ENCODE measurements around the gene NWD2.
"Not testable (repeated sequence)": the region's sequence is repeated elsewhere in the genome, so short reads cannot be mapped to it uniquely, and the experiment has no call there.

Gene NWD2

DNA sequence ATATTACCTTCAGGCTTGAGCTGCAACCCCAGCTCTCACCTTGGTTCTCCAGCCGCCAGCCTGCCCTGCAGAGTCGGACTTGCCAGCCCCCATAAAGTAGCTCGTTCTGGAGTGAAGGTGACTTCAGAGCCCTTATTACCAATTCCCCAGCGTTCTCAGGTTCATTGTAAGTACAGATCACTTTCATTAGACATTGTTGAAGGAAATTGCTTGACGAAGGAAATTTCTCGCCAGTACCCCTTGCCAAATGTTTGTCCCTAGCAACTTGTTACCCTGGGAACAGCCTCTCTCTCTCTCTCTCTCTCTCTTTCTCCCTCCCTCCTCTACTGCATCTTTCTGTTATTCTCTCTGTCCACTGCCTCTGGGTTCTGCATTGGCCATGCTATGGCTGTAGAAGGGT lies 153.0 kb downstream of the NWD2 start:
- no peaks in the 10 kb centered on the region for H3K36me3 Mint-ChIP-seq
- CTCF ChIA-PET = no interaction called here
- no peak overlapping the region for H3K27ac Mint-ChIP-seq
- no peaks in the 10 kb centered on the region for H3K9me3 Mint-ChIP-seq
- peaks cover 5% of the 10 kb centered on the region for H3K27me3 Mint-ChIP-seq
- H3K4me3 Mint-ChIP-seq = no peak overlapping the region
- DNase-seq = no peak
- peaks cover 4% of the 10 kb centered on the region for H3K4me1 Mint-ChIP-seq

DNA sequence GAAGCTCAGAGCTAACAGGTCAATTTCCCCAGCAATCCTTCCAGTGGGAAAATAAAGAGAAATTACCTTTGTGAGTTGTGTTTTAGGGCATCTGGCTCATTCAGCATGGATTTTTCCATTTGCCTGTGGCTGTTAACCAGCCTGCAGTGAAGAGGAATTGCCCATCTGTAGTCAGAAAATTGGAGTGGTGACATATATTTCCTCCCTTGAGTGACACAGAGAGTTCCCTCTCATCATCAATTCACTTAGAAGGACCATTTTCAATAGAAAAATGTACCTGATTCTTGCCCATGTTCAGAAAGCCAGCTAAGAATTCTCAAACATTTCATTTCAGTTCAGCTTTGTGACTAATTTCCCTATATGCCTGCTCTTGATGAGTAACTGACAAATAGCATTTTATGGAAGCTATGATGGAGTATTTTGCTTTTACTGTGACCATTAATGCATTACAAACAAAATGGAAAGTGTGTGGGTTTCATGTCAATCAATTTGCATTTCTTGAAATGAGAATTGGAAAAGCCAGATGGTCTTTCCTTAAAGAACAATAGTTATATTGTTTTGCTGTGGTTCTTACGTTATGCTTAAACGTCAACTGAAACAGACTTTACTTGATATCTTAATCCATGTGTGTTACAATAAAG lies 155.8 kb downstream of the NWD2 start:
- Mint-ChIP-seq H3K27me3 (peaks cover 3% of the 10 kb centered on the region), H3K4me1 (no peaks in the 10 kb centered on the region), H3K9me3 (no peaks in the 10 kb centered on the region), H3K4me3 (no peak overlapping the region), H3K36me3 (no peaks in the 10 kb centered on the region), H3K27ac (no peak overlapping the region)
- CTCF ChIA-PET = no interaction called here
- DNase-seq = no peak

DNA sequence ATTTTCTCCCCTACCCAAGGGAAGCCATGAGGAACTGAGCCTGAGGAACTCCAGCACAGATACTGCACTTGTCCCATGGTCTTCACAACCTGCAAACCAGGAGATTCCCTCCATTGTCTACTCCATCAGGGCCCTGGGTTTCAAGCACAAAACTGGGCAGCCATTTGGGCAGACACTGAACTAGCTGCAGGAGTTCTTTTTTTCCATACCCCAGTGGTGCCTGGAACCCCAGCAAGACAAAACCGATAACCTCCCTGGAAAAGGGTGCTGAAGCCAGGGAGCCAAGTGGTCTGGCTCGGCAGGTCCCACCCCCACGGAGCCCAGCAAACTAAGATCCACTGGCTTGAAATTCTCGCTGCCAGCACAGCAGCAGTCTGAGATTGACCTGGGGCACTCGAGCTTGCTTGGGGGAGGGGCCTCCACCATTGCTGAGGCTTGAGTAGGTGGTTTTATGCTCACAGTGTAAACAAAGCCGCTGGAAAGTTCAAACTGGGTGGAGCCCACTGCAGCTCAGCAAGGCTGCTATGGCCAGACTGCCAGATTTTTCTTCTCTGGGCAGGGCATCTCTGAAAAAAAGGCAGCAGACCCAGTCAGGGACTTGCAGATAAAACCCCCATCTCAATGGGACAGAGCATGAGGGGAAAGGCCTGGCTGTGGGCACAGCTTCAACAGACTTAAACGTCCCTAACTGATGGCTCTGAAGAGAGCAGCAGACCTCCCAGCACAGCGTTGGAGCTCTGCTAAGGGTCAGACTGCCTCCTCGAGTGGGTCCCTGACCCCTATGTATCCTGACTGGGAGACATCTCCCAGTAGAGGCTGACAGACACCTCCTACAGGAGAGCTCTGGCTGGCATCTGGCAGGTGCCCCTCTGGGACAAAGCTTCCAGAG lies 163.6 kb downstream of the NWD2 start:
- not testable (repeated sequence) for H3K4me1 Mint-ChIP-seq, DNase-seq, H3K27ac Mint-ChIP-seq, H3K9me3 Mint-ChIP-seq, H3K27me3 Mint-ChIP-seq, H3K36me3 Mint-ChIP-seq, H3K4me3 Mint-ChIP-seq
- CTCF ChIA-PET = interaction anchor here (0.9 kb wide), 1 partner anchor 19 kb away, joined by 4 read pairs; no protein-coding TSS in a partner anchor

DNA sequence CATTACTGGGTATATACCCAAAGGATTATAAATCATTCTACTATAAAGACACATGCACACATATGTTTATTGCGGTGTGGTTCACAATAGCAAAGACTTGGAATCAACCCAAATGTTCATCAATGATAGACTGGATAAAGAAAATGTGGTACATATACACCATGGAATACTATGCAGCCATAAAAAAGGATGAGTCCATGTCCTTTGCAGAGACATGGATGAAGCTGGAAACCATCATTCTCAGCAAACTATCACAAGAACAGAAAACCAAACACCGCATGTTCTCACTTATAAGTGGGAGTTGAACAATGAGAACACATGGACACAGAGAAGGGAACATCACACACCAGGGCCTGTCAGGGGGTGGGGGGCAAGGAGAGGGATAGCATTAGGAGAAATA lies 169.1 kb downstream of the NWD2 start:
- H3K27me3 Mint-ChIP-seq, CTCF ChIA-PET, H3K9me3 Mint-ChIP-seq, H3K4me3 Mint-ChIP-seq, H3K27ac Mint-ChIP-seq, H3K4me1 Mint-ChIP-seq, DNase-seq, H3K36me3 Mint-ChIP-seq: not testable (repeated sequence)

DNA sequence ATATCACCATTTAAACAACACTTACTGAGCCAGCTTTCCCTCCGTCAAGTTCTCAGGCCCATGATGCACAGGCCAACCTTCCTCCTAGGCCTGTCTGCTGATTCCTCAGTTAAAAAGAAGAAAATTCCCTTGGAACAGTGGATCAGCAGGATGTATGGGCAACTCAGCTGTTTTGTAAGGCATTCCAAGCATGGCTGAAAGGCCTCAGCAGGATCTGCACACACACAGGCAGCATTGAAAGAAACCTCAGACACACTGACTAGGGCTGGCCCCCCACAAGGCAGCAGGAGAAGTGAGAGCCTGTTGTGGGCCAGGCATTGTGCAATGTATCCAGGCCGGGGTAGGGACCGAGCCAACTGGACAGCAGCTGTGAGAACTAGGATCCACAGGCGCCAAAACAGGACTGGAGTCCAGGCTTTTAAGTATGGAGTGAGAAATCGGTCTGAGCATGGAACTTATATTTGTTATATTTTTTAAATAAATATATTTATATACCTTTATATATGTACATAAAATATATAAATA lies 171.4 kb downstream of the NWD2 start:
- CTCF ChIA-PET = no interaction called here
- no peaks in the 10 kb centered on the region for H3K4me1 Mint-ChIP-seq
- no peaks in the 10 kb centered on the region for H3K9me3 Mint-ChIP-seq
- no peak overlapping the region for H3K27ac Mint-ChIP-seq
- H3K4me3 Mint-ChIP-seq = no peak overlapping the region
- H3K27me3 Mint-ChIP-seq = peaks cover 6% of the 10 kb centered on the region
- no peak for DNase-seq
- no peaks in the 10 kb centered on the region for H3K36me3 Mint-ChIP-seq

DNA sequence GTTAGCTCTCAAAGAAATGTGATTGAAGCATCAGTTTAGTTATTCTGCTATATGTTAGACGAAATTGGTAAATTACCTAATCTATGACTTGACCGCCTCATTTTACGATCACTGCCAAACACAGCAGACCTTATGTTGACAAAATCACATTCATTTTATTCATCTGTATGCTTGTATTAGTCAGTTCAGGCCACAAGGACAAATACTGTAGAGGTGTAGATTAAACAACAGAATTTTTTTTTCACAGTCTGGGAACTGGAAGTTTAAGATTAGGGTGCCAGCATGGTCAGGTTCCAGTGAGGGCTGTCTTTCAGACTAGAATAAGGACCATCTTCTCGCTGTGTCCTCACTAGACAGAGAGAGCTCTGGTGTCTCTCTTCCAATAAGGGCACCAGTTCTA lies 177.1 kb downstream of the NWD2 start:
- Mint-ChIP-seq H3K36me3 (no peaks in the 10 kb centered on the region), H3K4me3 (no peak overlapping the region), H3K9me3 (no peaks in the 10 kb centered on the region), H3K4me1 (no peaks in the 10 kb centered on the region), H3K27me3 (peaks cover 17% of the 10 kb centered on the region), H3K27ac (no peak overlapping the region)
- CTCF ChIA-PET = no interaction called here
- no peak for DNase-seq

DNA sequence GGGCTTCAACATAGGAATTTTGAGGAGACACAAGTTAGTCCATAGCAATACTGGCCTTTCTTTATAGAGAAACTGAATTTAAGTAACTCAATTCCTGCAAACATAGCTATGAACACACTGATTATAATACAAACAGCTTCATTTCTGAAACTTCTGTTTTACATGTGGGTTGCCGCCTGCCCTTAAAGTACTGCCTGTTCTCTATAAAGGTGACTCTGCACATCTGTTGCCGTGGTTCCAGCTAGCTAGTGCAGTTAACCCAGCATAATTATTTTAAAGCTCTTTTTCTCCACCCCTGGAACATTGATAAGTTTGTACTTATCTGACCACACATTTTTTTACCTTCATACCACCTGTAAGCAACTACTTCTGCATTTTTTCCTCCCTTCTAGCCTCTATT lies 177.6 kb downstream of the NWD2 start:
- CTCF ChIA-PET = no interaction called here
- DNase-seq = no peak
- H3K4me3 Mint-ChIP-seq = no peak overlapping the region

DNA sequence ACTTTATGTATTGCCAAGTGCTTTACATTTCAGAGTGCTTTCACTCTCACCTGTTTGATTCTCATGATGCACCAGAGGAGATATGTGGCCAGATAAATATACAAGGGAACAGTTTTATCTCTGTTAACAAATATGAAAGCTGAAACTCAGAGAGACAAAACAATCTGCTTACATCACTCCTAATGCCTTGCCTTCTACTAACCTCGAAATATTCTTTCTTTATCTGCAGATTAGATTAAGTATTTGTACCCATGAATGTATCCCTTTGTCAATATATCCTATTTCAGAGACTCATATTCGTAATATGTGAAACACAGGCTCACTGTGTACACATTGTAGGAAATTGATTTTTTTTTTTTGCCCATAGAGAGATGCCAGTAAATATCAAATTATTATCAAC lies 178.1 kb downstream of the NWD2 start:
- Mint-ChIP-seq H3K4me1 (no peaks in the 10 kb centered on the region), H3K27me3 (peaks cover 22% of the 10 kb centered on the region), H3K27ac (no peak overlapping the region), H3K4me3 (no peak overlapping the region), H3K36me3 (no peaks in the 10 kb centered on the region), H3K9me3 (no peaks in the 10 kb centered on the region)
- DNase-seq = no peak
- CTCF ChIA-PET = no interaction called here

More for the DNA sequence above, 177.6 kb downstream of the NWD2 start:
- H3K4me1 Mint-ChIP-seq = no peaks in the 10 kb centered on the region
- no peak overlapping the region for H3K27ac Mint-ChIP-seq
- H3K27me3 Mint-ChIP-seq = peaks cover 22% of the 10 kb centered on the region
- H3K9me3 Mint-ChIP-seq = no peaks in the 10 kb centered on the region
- no peaks in the 10 kb centered on the region for H3K36me3 Mint-ChIP-seq

DNA sequence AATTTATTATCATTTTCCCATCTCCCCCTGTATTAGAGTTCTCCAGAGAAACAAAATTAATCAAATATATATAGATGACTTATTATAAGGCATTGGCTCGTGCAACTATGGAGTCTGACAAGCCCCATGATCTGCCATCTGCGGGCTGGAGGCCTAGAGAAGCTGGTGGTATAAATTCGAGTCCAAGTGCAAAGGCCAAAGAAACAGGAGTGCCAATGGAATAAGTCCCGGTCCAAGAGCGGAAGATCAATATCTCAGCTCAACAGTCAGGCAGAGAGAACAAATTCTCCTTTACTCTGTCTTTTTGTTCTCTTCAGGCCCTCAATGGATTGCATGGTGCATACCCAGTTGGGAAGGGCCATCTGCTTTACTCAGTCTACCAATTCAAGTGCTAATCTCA lies 178.8 kb downstream of the NWD2 start:
- Mint-ChIP-seq H3K36me3 (no peaks in the 10 kb centered on the region), H3K27ac (no peak overlapping the region), H3K9me3 (no peaks in the 10 kb centered on the region), H3K4me3 (no peak overlapping the region), H3K27me3 (peaks cover 22% of the 10 kb centered on the region), H3K4me1 (no peaks in the 10 kb centered on the region)
- no peak for DNase-seq
- CTCF ChIA-PET = no interaction called here

DNA sequence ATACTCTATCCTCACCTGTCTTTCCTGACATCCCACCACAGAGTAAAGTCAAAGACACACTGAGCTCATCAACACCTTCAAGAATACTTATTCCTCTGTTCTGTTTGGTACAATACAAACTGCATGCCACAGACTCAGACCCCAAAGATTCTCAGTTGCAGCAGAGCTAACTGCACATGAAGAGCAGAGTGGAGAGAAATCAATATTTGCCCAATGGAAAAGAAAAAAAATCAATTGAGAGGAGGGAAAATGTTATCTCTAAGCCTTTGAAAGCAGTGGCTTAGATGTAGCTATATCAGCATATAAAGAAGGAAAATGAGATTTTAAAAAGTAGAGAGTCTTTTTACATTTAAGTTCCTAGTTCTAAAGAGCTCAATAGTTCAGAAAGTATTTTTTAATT lies 180.2 kb downstream of the NWD2 start:
- no peak overlapping the region for H3K27ac Mint-ChIP-seq
- H3K4me1 Mint-ChIP-seq = no peaks in the 10 kb centered on the region
- CTCF ChIA-PET = interaction anchor here (0.7 kb wide), 1 partner anchor 150 kb away, joined by 3 read pairs; no protein-coding TSS in a partner anchor
- H3K27me3 Mint-ChIP-seq = peaks cover 22% of the 10 kb centered on the region
- no peaks in the 10 kb centered on the region for H3K9me3 Mint-ChIP-seq
- H3K4me3 Mint-ChIP-seq = no peak overlapping the region
- no peaks in the 10 kb centered on the region for H3K36me3 Mint-ChIP-seq
- no peak for DNase-seq

DNA sequence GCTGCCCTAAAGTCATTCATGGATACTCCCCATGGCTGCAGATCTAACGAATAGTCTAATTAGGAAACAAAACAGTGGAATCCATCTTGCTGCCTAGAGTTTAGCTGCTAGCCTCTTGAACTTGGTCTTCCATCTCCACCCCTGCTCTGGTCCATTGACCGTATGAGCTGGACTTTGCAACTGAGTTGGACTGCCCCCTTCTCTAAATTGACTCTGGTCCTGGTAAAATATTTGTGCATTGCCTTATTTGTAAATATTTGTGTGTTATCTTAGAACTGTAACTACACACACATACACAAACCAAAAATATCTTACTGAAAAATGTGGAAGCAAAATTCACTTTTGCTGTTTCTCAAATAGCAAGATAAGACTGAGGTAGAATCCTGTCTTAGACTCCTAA lies 181.3 kb downstream of the NWD2 start:
- no peaks in the 10 kb centered on the region for H3K4me1 Mint-ChIP-seq
- CTCF ChIA-PET = no interaction called here
- H3K36me3 Mint-ChIP-seq = no peaks in the 10 kb centered on the region
- H3K4me3 Mint-ChIP-seq = no peak overlapping the region
- H3K27ac Mint-ChIP-seq = no peak overlapping the region
- no peaks in the 10 kb centered on the region for H3K9me3 Mint-ChIP-seq
- DNase-seq = no peak
- peaks cover 16% of the 10 kb centered on the region for H3K27me3 Mint-ChIP-seq

DNA sequence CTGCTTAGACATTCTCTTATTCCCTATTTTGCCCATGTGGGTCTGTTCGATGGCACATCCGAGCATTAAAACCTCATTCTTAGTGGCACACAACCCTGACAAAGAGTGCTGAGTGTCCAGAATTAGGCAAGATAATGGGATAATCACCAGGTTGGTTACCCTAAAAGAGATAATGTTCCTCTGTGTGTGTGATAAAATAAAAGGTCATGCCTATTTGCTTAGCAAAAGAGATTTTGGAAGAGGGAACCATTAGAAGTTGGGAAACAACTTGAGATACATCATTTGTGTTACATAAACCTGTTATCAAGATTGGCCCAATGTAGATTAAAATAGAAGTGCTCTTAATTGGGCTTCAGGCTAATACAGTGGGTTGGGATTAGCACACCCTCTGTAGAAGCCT lies 182.7 kb downstream of the NWD2 start:
- Mint-ChIP-seq H3K4me3 (no peak overlapping the region), H3K36me3 (no peaks in the 10 kb centered on the region), H3K9me3 (no peaks in the 10 kb centered on the region), H3K4me1 (no peaks in the 10 kb centered on the region), H3K27me3 (peaks cover 16% of the 10 kb centered on the region), H3K27ac (no peak overlapping the region)
- CTCF ChIA-PET = interaction anchor here (1.5 kb wide), 1 partner anchor 23 kb away, joined by 3 read pairs; no protein-coding TSS in a partner anchor
- no peak for DNase-seq

DNA sequence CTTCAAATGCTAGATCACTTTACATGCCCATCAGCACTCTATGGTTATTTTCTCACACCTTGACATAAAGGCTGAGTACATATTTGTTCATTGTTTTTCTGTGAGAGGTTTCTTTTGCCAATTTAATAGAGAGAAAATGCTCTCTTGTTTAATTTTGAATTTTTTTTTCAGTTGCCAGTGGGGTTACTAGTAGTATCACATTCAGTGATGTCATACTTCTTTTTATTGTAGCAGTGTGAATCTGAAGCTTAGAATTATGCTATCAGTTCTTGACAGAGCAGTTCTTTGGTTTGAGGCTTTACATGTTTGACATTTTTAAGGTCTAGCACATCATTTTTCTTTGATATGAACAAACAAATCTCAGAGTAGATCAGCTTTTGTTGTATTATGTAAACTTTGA lies 185.4 kb downstream of the NWD2 start:
- H3K27ac Mint-ChIP-seq = no peak overlapping the region
- no peak for DNase-seq
- H3K4me1 Mint-ChIP-seq = no peaks in the 10 kb centered on the region
- no peaks in the 10 kb centered on the region for H3K9me3 Mint-ChIP-seq
- CTCF ChIA-PET = no interaction called here
- H3K36me3 Mint-ChIP-seq = no peaks in the 10 kb centered on the region
- peaks cover 11% of the 10 kb centered on the region for H3K27me3 Mint-ChIP-seq
- H3K4me3 Mint-ChIP-seq = no peak overlapping the region

DNA sequence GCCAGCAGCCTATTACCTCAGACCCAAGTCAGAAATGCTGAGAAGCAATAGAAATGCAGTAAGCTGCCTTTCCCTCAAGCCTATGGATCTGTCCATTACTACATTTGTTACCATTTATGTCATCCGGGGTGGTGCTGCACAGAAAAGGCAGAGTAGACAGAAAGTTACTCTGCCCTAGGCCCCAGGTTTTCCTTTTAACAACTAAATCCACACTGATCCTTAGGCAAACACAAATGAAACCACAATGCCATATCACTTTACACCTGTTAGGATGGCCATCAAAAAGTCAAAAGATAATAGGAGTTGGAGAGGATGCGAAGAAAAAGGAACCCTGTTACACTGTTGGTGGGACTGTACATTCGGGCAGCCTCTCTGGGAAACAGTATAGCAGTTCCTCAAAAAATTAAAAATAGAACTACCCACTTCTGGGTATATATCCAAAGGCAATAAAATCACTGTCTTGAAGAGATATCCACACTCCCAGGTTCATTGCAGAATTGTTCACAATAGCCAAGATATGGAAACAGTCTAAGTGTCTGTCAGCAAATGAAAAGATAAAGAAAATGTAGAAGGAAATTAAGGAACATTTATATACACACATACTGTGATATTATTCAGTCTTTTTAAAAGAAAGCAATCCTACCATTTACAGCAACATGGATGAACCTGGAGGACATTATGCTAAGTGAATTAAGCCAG lies 186.3 kb downstream of the NWD2 start:
- Mint-ChIP-seq H3K9me3 (no peaks in the 10 kb centered on the region), H3K27ac (no peak overlapping the region), H3K27me3 (peaks cover 8% of the 10 kb centered on the region), H3K4me3 (no peak overlapping the region), H3K4me1 (no peaks in the 10 kb centered on the region), H3K36me3 (no peaks in the 10 kb centered on the region)
- CTCF ChIA-PET = no interaction called here
- DNase-seq = no peak

DNA sequence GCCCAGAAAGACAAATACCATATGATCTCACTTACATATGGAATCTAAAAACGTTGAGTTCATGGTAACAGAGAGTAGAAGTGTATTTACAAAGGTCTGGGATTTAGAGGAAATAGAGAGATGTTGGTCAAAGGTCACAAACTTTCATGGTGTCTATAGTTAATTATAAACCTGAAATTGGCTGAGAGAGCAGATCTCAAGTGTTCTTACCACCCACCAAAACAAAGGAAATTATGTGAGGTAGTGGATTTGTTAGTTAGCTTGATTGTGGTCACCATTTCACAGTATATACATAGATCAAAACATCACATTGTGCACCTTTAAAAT lies 186.8 kb downstream of the NWD2 start:
- Mint-ChIP-seq H3K4me1 (no peaks in the 10 kb centered on the region), H3K9me3 (no peaks in the 10 kb centered on the region), H3K36me3 (no peaks in the 10 kb centered on the region), H3K27ac (no peak overlapping the region), H3K27me3 (peaks cover 6% of the 10 kb centered on the region), H3K4me3 (no peak overlapping the region)
- no peak for DNase-seq
- CTCF ChIA-PET = no interaction called here
